Thymus (tissue), 11 donors: Measurements from ENCODE around the gene NUP62. TPM values are rescaled to one million over a fixed set of nuclear protein-coding genes. Genes with fewer than 3 reads are reported as not detected.

ENCODE experiments used
- DNase-seq, 9 donors: peaks; one replicate each; pipeline ENCODE4 v3.0.0-alpha.2; 2013; ENCODE audit warnings: low spot score in 9 of 9, low read depth in 6 of 9, missing footprints in 1 of 9
- H3K27ac ChIP-seq, 2 donors: one replicate each; pipeline ENCODE4 v1.5.1; 2013; ENCODE audit warnings: control low read depth in 1 of 2, low read depth in 1 of 2, low read length in 1 of 2, mild to moderate bottlenecking in 1 of 2, moderate library complexity in 1 of 2
- H3K27me3 ChIP-seq, 2 donors: one replicate each; pipeline ENCODE4 v1.5.1; 2013; ENCODE audit warnings: low read length in 1 of 2; ENCODE audit not compliant: control insufficient read depth in 2 of 2, insufficient read depth in 1 of 2
- H3K36me3 ChIP-seq, 2 donors: one replicate each; pipeline ENCODE4 v1.5.1; 2013; ENCODE audit warnings: low read length in 1 of 2, mild to moderate bottlenecking in 1 of 2, moderate library complexity in 1 of 2; ENCODE audit not compliant: control insufficient read depth in 2 of 2, insufficient read depth in 2 of 2
- H3K4me1 ChIP-seq, 2 donors: one replicate each; pipeline ENCODE4 v1.5.1; 2013; ENCODE audit warnings: low read length in 2 of 2; ENCODE audit not compliant: control insufficient read depth in 2 of 2, insufficient read depth in 2 of 2
- H3K4me3 ChIP-seq, 2 donors: one replicate each; pipeline ENCODE4 v1.5.1; 2013; ENCODE audit warnings: low read length in 2 of 2, control low read depth in 1 of 2, mild to moderate bottlenecking in 1 of 2
- H3K9me3 ChIP-seq, 2 donors: one replicate each; pipeline ENCODE4 v1.5.1; 2013; ENCODE audit warnings: low read length in 1 of 2, mild to moderate bottlenecking in 1 of 2; ENCODE audit not compliant: control insufficient read depth in 2 of 2, insufficient read depth in 1 of 2
- WGBS: extraction: QIAGEN DNeasy Blood & Tissue Kit; methylation state at CpG from one replicate; pipeline ENCODE4 v1.1.7; 2013; 5-methylcytosine and 5-hydroxymethylcytosine counted together
- polyA plus RNA-seq: library from polyadenylated mRNA; stranded (reverse); fragments of 200-250 nt; gene quantifications from one replicate; pipeline ENCODE4 v1.2.3, GENCODE V29; 2013
- total RNA-seq: library from RNA; stranded (reverse); fragments of 120-200 nt; gene quantifications from one replicate; pipeline ENCODE4 v1.2.4, GENCODE V29; 2013
- donor health status: healthy.

Gene NUP62
- total and polyA plus RNA-seq, 2 donors, result 24.9 to 46.7 TPM

GRCh38 chr19:49915271-49915670, 14.0 kb downstream of the NUP62 start:
- 98% methylated on average over 6 of the region's 6 CpGs for WGBS
- Histone ChIP-seq H3K4me1 (peaks cover 0 to 15% of the 10 kb centered on the region in 2 donors), H3K36me3 (peaks cover 50 to 75% of the 10 kb centered on the region in 2 donors), H3K27ac (no peak overlapping the region), H3K4me3 (no peak overlapping the region), H3K27me3 (no peaks in the 10 kb centered on the region), H3K9me3 (no peaks in the 10 kb centered on the region)
- DNase-seq, result no peak

- Histone ChIP-seq H3K36me3 (peaks cover 62 to 80% of the 10 kb centered on the region in 2 donors), H3K4me1 (peaks cover 0 to 15% of the 10 kb centered on the region in 2 donors), H3K9me3 (no peaks in the 10 kb centered on the region), H3K27ac (no peak overlapping the region), H3K4me3 (no peak overlapping the region), H3K27me3 (no peaks in the 10 kb centered on the region)
- 96% methylated on average over 10 of the region's 10 CpGs for WGBS
- DNase-seq, result no peak
These were observed 15.6 kb downstream of the NUP62 start for GRCh38 chr19:49913720-49914119.

DNA sequence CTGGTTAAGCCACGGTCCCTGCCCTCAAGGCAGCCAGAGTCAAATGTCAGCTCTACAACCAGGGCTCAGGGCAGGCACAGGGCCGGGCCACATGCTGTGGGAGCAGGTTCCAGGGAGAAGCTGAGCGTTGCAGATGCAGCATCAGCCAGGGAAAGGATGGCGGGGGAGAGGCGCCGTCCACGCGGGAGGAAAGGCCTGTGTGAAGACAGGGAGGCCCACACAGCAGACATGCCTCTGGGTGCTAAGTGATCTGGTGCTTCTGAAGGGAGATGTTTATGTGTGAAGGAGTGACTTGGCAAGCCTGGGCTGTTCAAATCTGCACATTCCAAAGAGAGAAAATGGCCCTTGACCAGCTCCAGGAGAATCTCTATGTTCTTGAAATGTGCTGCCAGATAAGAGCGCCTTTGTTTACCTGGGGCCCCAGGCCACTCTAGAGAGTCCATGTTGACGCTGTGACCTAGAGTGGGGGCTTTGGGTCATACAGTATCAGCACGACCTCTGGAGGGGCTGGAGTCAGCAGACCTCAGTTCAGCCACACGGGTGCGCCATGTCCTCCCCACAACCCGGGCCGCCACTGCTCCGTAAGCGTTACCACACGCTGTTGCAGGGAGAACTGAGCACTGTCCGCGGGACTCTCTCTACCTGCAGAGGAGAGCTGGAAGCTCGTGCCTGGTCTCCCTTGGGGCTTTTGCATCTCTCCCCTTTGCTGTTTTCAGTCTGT, 16.2 kb downstream of the NUP62 start:
- DNase-seq, result no peak
- peaks cover 68 to 81% of the 10 kb centered on the region in 2 donors for H3K36me3 ChIP-seq
- H3K4me3 ChIP-seq, result no peak overlapping the region
- H3K27me3 ChIP-seq, result no peaks in the 10 kb centered on the region
- no peaks in the 10 kb centered on the region for H3K9me3 ChIP-seq
- H3K4me1 ChIP-seq, result peaks cover 0 to 15% of the 10 kb centered on the region in 2 donors
- no peak overlapping the region for H3K27ac ChIP-seq
- 93% methylated on average over 21 of the region's 21 CpGs for WGBS

DNA sequence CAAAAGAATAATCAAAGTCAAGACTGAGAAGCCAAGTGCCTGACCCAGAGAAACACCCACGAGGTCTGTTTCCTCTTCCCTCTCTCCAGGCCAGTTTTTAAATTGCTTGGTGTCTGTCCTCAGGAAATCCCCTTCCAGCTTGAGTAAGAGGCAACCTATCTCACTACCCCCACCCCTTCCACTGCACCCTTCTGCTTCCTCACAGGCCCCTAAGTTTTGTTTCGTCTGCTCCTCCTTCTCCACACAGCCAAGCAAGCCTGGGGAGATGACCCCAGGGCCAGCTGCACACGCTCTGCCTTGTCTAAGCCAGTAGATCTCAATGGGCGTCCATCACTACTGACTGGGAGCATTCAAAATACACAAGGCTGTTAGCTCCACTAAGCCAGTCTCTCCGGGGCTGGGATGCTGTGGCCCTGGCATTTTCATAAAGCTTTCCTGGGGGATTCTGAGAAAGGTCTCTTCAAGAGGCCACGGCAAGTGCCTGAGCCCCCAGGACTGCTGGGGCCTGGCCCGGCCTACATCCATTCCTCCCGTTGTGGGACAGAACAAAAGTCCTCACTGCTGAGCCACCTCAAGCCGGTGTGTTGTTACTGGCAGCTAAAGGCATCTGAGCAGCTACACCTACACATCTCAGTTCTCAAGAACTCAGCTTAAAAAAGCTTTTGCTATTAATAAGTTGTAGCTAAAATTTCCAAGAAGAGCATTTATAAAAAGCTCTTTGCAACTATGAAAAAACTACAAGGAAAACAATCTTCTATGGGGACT, 17.7 kb downstream of the NUP62 start:
- peak in 1 of 9 donors; percentile 32 for DNase-seq
- Histone ChIP-seq H3K9me3 (no peaks in the 10 kb centered on the region), H3K27ac (peak overlapping the region in 1 of 2 donors; percentile 71), H3K36me3 (peaks cover 78 to 81% of the 10 kb centered on the region in 2 donors), H3K27me3 (no peaks in the 10 kb centered on the region), H3K4me1 (peaks cover 0 to 11% of the 10 kb centered on the region in 2 donors), H3K4me3 (no peak overlapping the region)
- WGBS, result 83% methylated on average over 9 of the region's 9 CpGs

GRCh38 chr19:49910179-49910578, 19.1 kb downstream of the NUP62 start:
- no peak overlapping the region for H3K4me3 ChIP-seq
- no peaks in the 10 kb centered on the region for H3K27me3 ChIP-seq
- DNase-seq, result no peak
- H3K9me3 ChIP-seq, result no peaks in the 10 kb centered on the region
- peaks cover 72 to 79% of the 10 kb centered on the region in 2 donors for H3K36me3 ChIP-seq
- peak overlapping the region in 1 of 2 donors; percentile 59 for H3K27ac ChIP-seq
- H3K4me1 ChIP-seq, result peaks cover 0 to 11% of the 10 kb centered on the region in 2 donors
- WGBS, result 96% methylated on average over 5 of the region's 5 CpGs

GRCh38 chr19:49908480-49909420, 20.6 kb downstream of the NUP62 start:
- no peak for DNase-seq
- Histone ChIP-seq H3K36me3 (peaks cover 61 to 66% of the 10 kb centered on the region in 2 donors), H3K4me1 (peaks cover 0 to 11% of the 10 kb centered on the region in 2 donors), H3K4me3 (no peak overlapping the region), H3K9me3 (no peaks in the 10 kb centered on the region), H3K27me3 (no peaks in the 10 kb centered on the region), H3K27ac (no peak overlapping the region)
- 99% methylated on average over 37 of the region's 37 CpGs for WGBS

- H3K9me3 ChIP-seq, result no peaks in the 10 kb centered on the region
- no peak overlapping the region for H3K4me3 ChIP-seq
- H3K36me3 ChIP-seq, result peaks cover 52 to 58% of the 10 kb centered on the region in 2 donors
- peaks cover 0 to 11% of the 10 kb centered on the region in 2 donors for H3K4me1 ChIP-seq
- H3K27ac ChIP-seq, result no peak overlapping the region
- WGBS, result 97% methylated on average over 23 of the region's 23 CpGs
- DNase-seq, result no peak
- no peaks in the 10 kb centered on the region for H3K27me3 ChIP-seq
These were observed 21.4 kb downstream of the NUP62 start for GRCh38 chr19:49907745-49908446.

GRCh38 chr19:49906879-49907564, 22.3 kb downstream of the NUP62 start:
- H3K4me1 ChIP-seq, result peaks cover 0 to 11% of the 10 kb centered on the region in 2 donors
- no peak overlapping the region for H3K4me3 ChIP-seq
- DNase-seq, result no peak
- H3K27me3 ChIP-seq, result no peaks in the 10 kb centered on the region
- H3K9me3 ChIP-seq, result no peaks in the 10 kb centered on the region
- H3K36me3 ChIP-seq, result peaks cover 46 to 51% of the 10 kb centered on the region in 2 donors
- no peak overlapping the region for H3K27ac ChIP-seq
- WGBS, result 94% methylated on average over 16 of the region's 16 CpGs
